ENCODE data around the gene CTCFL. TPM values are rescaled to one million over a fixed set of nuclear protein-coding genes. Genes with fewer than 3 reads are reported as not detected.

The CTCFL gene
- total and polyA plus RNA-seq, 2 donors (not counting 1 experiment from before 2014, with no cell fraction given): not detected

- H2AFZ ChIP-seq (ENCODE audit: low read length): no peak overlapping the region
- H3K27ac ChIP-seq (ENCODE audit: insufficient read depth, low read length): no peak overlapping the region
- H3K27me3 ChIP-seq (ENCODE audit: control insufficient read depth, insufficient read depth, low read length): no peaks in the 10 kb centered on the region
- no peak for DNase-seq (ENCODE audit: low read depth in 2 of 2)
- no peaks in the 10 kb centered on the region for H3K9me3 ChIP-seq (ENCODE audit: control insufficient read depth, insufficient read depth, low read depth, low read length)
- no peaks in the 10 kb centered on the region for H3K4me1 ChIP-seq (ENCODE audit: control insufficient read depth, extremely low read depth, insufficient read depth, low read length)
- no peaks in the 10 kb centered on the region for H3K79me2 ChIP-seq (ENCODE audit: control insufficient read depth, insufficient read depth, low read length)
- no peak overlapping the region for H3K4me2 ChIP-seq (ENCODE audit: extremely low read depth, insufficient read depth, low read length)
- H3K4me3 ChIP-seq (replicated peaks in 1 of 4; ENCODE audit: control extremely low read depth in 1 of 4, insufficient read depth in 1 of 4, low read depth in 3 of 4, low read length in 4 of 4): no peak overlapping the region
- TF ChIP-seq CTCF (conservative IDR thresholded peaks at IDR 0.05 in 1 of 2, IDR thresholded peaks at IDR 0.05 in 1 of 2; ENCODE audit: low read depth in 1 of 2, low read length in 2 of 2) (no peak), EZH2 (IDR thresholded peaks at IDR 0.05; ENCODE audit: low read length, missing control alignments) (no peak)
- H3K9ac ChIP-seq (ENCODE audit: insufficient read depth, low read length): no peak overlapping the region
- H3K36me3 ChIP-seq (ENCODE audit: control insufficient read depth, insufficient read depth, low read length): no peaks in the 10 kb centered on the region
- H4K20me1 ChIP-seq (ENCODE audit: control insufficient read depth, extremely low read depth, insufficient read depth, low read length): no peaks in the 10 kb centered on the region
Measured at GRCh38 chr20:57568960-57569359, 44.0 kb upstream of the CTCFL start.

GRCh38 chr20:57568088-57568896 lies 43.4 kb upstream of the CTCFL start:
- Histone ChIP-seq H4K20me1 (ENCODE audit: control insufficient read depth, extremely low read depth, insufficient read depth, low read length) (no peaks in the 10 kb centered on the region), H3K4me3 (replicated peaks in 1 of 4; ENCODE audit: control extremely low read depth in 1 of 4, insufficient read depth in 1 of 4, low read depth in 3 of 4, low read length in 4 of 4) (no peak overlapping the region), H3K36me3 (ENCODE audit: control insufficient read depth, insufficient read depth, low read length) (no peaks in the 10 kb centered on the region), H3K27ac (ENCODE audit: insufficient read depth, low read length) (no peak overlapping the region), H3K9me3 (ENCODE audit: control insufficient read depth, insufficient read depth, low read depth, low read length) (no peaks in the 10 kb centered on the region), H3K27me3 (ENCODE audit: control insufficient read depth, insufficient read depth, low read length) (no peaks in the 10 kb centered on the region), H3K9ac (ENCODE audit: insufficient read depth, low read length) (no peak overlapping the region), H3K4me1 (ENCODE audit: control insufficient read depth, extremely low read depth, insufficient read depth, low read length) (no peaks in the 10 kb centered on the region), H3K79me2 (ENCODE audit: control insufficient read depth, insufficient read depth, low read length) (no peaks in the 10 kb centered on the region), H2AFZ (ENCODE audit: low read length) (no peak overlapping the region), H3K4me2 (ENCODE audit: extremely low read depth, insufficient read depth, low read length) (no peak overlapping the region)
- TF ChIP-seq CTCF (conservative IDR thresholded peaks at IDR 0.05 in 1 of 2, IDR thresholded peaks at IDR 0.05 in 1 of 2; ENCODE audit: low read depth in 1 of 2, low read length in 2 of 2) (no peak), EZH2 (IDR thresholded peaks at IDR 0.05; ENCODE audit: low read length, missing control alignments) (no peak)
- no peak for DNase-seq (ENCODE audit: low read depth in 2 of 2)

DNA sequence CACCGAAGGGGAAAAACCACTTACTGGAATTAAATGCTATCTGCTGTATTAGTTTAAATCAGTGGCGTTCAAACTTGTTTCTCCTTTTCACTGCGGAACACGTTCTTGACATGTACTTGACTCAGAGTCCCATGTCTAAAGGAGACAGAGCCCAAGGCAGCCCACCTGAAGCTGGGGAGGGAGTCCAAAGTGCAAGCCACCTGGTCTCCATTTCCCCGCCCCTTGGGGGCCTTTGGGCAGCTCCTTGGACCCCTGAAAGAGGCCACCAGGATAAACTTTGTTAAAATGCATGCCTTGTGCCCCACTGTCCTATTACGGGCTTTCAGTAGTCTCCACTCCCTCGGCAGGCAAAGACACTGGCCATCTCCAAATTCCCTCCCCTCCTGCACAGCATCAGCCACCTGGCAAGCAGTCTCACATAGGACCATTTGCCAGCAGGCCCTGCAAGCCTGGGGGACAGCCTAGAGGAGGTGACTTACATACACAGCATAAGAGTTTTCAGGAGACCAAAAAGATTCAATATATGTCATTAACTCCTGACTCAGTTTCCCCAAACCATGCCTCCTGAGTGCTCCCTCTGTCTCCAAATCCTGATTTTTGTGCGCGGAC lies 42.6 kb upstream of the CTCFL start:
- Histone ChIP-seq H3K9ac (ENCODE audit: insufficient read depth, low read length) (no peak overlapping the region), H3K4me1 (ENCODE audit: control insufficient read depth, extremely low read depth, insufficient read depth, low read length) (no peaks in the 10 kb centered on the region), H3K36me3 (ENCODE audit: control insufficient read depth, insufficient read depth, low read length) (no peaks in the 10 kb centered on the region), H3K9me3 (ENCODE audit: control insufficient read depth, insufficient read depth, low read depth, low read length) (no peaks in the 10 kb centered on the region), H3K4me3 (replicated peaks in 1 of 4; ENCODE audit: control extremely low read depth in 1 of 4, insufficient read depth in 1 of 4, low read depth in 3 of 4, low read length in 4 of 4) (no peak overlapping the region), H3K4me2 (ENCODE audit: extremely low read depth, insufficient read depth, low read length) (no peak overlapping the region), H4K20me1 (ENCODE audit: control insufficient read depth, extremely low read depth, insufficient read depth, low read length) (no peaks in the 10 kb centered on the region), H3K27ac (ENCODE audit: insufficient read depth, low read length) (no peak overlapping the region), H3K27me3 (ENCODE audit: control insufficient read depth, insufficient read depth, low read length) (no peaks in the 10 kb centered on the region), H2AFZ (ENCODE audit: low read length) (no peak overlapping the region), H3K79me2 (ENCODE audit: control insufficient read depth, insufficient read depth, low read length) (no peaks in the 10 kb centered on the region)
- TF ChIP-seq CTCF (conservative IDR thresholded peaks at IDR 0.05 in 1 of 2, IDR thresholded peaks at IDR 0.05 in 1 of 2; ENCODE audit: low read depth in 1 of 2, low read length in 2 of 2) (no peak), EZH2 (IDR thresholded peaks at IDR 0.05; ENCODE audit: low read length, missing control alignments) (no peak)
- DNase-seq (ENCODE audit: low read depth in 2 of 2): no peak

All from fibroblast of lung (primary cell).